IPS-18c (cell line): ENCODE measurements around the gene SH3RF2.
"Not testable (repeated sequence)": the region's sequence is repeated elsewhere in the genome, so short reads cannot be mapped to it uniquely, and the experiment has no call there.

ENCODE experiments used
- H3K4me3 ChIP-seq: 2 replicates; pipeline ENCODE4 v1.7.0; 2013; ENCODE audit warnings: low read depth, mild to moderate bottlenecking, low read length, moderate library complexity; ENCODE audit not compliant: insufficient read depth
- H3K9me3 ChIP-seq: one replicate; pipeline ENCODE4 v1.6.1; 2013; ENCODE audit warnings: mild to moderate bottlenecking, low read length, moderate library complexity; ENCODE audit not compliant: control insufficient read depth, insufficient read depth

SH3RF2 gene

GRCh38 chr5:146009020-146009419 is 72.6 kb downstream of the SH3RF2 start:
- no peak overlapping the region for H3K4me3 ChIP-seq
- no peaks in the 10 kb centered on the region for H3K9me3 ChIP-seq

GRCh38 chr5:146010447-146010846 is 74.1 kb downstream of the SH3RF2 start:
- H3K4me3 ChIP-seq, H3K9me3 ChIP-seq: not testable (repeated sequence)

GRCh38 chr5:146013761-146014160 is 77.4 kb downstream of the SH3RF2 start:
- no peak overlapping the region for H3K4me3 ChIP-seq
- no peaks in the 10 kb centered on the region for H3K9me3 ChIP-seq

GRCh38 chr5:146015001-146015400 is 78.6 kb downstream of the SH3RF2 start:
- H3K9me3 ChIP-seq, result no peaks in the 10 kb centered on the region
- H3K4me3 ChIP-seq, result no peak overlapping the region

- Histone ChIP-seq H3K4me3 (no peak overlapping the region), H3K9me3 (no peaks in the 10 kb centered on the region)
Observed at GRCh38 chr5:146016764-146017484, 80.5 kb downstream of the SH3RF2 start.

DNA sequence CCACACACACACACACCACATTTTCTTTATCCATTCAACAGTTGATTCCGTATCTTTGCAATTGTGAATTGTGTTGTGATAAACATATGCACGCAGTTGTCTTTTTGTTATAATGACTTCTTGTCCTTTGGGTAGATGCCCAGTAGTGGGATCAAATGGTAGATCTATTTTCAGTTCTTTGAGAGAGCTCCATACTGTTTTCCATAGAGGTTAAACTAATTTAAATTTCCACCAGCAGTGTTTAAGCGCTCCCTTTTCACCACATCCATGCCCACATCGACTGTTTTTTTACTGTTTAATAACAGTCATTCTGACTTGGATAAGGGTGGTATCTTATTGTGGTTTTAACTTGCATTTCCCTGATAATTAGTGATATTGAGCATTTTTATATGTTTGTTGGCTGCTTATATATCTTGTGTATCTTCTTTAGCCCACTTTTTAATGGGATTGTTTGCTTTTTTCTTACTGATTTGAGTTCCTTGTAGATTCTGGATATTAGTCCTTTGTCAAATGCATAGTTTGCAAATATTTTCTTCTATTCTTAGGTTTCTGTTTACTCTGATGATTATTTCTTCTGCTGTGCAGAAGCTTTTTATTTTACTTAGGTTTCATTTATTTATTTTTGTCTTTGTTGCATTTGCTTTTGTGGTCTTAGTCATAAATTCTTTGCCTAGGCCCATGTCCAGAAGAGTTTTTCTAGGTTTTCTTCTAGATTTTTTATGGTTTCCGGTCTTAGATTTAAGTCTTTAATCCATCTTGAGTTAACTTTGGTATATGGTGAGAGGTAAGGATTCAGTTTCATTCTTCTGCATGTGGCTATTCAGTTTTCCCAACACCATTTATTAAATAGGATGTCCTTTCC is 82.4 kb downstream of the SH3RF2 start:
- no peak overlapping the region for H3K4me3 ChIP-seq
- H3K9me3 ChIP-seq, result no peaks in the 10 kb centered on the region

DNA sequence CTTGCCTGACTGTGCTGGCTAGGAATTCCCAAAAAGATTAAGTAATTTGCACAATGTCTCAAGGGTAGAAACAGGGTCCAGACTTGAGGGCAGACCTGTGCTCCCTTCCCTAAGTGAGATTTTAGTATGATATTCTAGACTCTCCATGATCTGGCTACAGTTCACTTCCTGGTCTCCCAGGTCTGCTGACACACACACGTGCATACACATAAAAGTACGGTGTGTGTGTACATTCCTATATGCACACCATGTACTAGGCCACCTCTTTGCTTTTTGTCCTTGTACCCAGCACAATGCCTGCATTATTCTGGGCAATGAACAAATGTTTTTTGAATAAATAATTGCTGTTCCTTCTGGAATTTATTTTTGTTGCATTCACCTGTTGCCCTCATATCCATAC is 83.7 kb downstream of the SH3RF2 start:
- no peak overlapping the region for H3K4me3 ChIP-seq

DNA sequence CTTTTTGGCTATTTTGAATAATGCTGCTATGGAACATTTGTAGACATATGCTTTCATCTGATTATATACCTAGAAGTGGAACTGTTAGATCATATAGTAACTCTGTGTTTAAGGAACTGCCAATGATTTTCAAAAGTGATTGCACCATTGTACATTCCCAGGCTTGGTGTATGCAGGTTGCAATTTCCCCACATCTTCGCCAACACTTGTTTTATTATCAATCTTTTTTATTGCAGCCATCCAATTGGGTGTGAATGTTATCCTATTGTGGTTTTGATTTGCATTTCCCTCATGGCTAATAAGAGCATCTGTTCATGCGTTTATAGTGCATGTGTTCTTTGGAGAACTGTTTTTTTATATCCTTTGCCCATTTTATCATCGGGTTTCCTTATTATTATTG is 87.7 kb downstream of the SH3RF2 start:
- Histone ChIP-seq H3K9me3 (no peaks in the 10 kb centered on the region), H3K4me3 (no peak overlapping the region)

More for the DNA sequence above, 83.7 kb downstream of the SH3RF2 start:
- H3K9me3 ChIP-seq, result no peaks in the 10 kb centered on the region

GRCh38 chr5:146025114-146025680 is 88.8 kb downstream of the SH3RF2 start:
- H3K4me3 ChIP-seq, result no peak overlapping the region

GRCh38 chr5:146025681-146026080 is 89.3 kb downstream of the SH3RF2 start:
- no peaks in the 10 kb centered on the region for H3K9me3 ChIP-seq
- H3K4me3 ChIP-seq, result no peak overlapping the region

More at GRCh38 chr5:146025114-146025680, 88.8 kb downstream of the SH3RF2 start:
- no peaks in the 10 kb centered on the region for H3K9me3 ChIP-seq

DNA sequence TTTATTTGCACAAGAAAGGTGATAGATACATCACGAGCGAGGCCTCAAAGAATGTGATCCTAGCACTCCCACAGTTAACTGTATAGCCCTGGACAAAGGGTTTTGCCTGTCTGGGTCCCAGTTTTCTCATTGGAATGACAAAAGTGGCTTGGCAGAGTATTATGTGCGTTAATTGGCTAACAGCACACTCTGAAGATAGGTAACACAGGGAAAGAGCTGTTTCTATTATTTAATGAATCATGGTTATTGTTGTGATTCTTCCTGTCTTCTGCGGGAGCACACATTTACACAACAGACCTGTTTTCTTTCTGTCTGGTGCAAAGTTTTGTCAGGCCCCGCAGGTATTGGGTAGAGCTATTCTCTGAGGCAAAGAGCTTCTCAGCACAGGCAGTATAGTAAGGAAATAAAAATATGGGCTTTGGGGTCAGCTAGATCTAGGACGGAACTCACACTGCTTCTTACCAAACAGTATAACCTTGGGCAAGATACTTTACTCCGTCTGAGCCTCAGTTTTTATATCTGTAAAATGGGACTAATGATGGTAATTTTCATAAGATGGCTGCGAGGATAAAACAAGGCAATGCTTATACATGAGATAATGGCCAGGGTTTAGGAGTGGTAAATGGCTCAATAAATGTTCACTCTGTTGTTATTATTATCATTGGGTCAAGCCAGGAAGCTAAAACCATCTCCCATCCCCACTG is 90.1 kb downstream of the SH3RF2 start:
- no peak overlapping the region; the same call in 1 of the 2 replicates for H3K4me3 ChIP-seq
- no peaks in the 10 kb centered on the region for H3K9me3 ChIP-seq

GRCh38 chr5:146027751-146028150 is 91.4 kb downstream of the SH3RF2 start:
- H3K4me3 ChIP-seq, result no peak overlapping the region
- H3K9me3 ChIP-seq, result no peaks in the 10 kb centered on the region

DNA sequence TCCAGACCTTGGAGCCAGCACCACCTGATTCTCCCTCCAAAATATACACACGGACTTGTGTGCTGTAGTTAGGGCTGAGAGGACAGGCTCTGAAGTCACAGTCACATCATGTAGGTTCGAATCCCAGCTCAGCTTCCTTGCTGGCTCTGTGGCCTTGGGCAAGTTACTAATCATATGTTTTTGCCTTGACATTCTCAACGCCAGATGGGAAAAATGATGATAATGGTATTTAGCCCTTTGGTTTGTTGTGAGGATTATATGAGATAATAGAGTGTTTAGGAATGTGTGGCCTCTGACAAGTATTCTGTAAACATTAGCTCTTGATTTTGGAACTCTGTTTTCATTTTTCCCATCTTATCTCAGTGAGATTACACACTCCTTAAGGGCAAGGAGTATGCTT is 96.5 kb downstream of the SH3RF2 start:
- Histone ChIP-seq H3K9me3 (no peaks in the 10 kb centered on the region), H3K4me3 (no peak overlapping the region)

GRCh38 chr5:146034127-146034526 is 97.7 kb downstream of the SH3RF2 start:
- Histone ChIP-seq H3K4me3 (no peak overlapping the region), H3K9me3 (no peaks in the 10 kb centered on the region)

DNA sequence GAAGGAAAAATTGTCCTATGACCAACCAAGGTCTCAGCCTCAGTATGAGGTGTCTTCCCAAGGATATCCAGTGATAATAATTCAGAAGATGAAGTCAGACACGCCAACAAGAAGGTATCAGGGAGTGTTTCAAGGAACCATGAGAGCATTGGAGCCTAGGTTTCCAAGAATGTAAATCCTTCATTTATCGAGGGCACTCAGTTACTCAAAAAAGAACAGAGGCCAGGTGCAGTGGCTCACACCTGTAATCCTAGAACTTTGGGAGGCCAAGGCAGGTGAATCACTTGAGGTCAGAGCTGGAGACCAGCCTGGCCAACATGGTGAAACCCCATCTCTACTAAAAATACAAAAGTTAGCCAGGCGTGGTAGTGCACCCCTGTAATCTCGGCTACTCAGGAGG is 98.2 kb downstream of the SH3RF2 start:
- H3K4me3 ChIP-seq, result no peak overlapping the region
- no peaks in the 10 kb centered on the region for H3K9me3 ChIP-seq

GRCh38 chr5:146039420-146039819 is 103.0 kb downstream of the SH3RF2 start:
- H3K9me3 ChIP-seq, result no peaks in the 10 kb centered on the region
- no peak overlapping the region for H3K4me3 ChIP-seq

DNA sequence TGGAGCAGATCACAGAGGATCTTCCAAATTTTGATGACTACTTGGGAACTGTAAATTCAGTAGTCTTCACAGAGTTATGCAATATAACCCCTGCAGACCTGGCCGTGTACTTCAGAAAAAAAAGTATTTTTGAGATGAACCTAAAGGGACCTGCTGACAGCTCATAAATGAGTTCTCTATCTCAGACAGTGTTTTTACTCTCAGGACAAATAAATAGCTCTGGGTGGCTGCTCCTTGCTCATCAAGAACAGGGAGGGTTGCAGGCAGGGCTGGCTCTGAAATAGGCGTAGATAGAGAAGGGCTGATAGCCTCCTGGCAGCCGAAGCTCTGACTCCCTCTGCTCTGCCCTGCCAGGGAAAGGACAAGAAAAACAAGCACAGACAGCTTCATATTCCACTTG is 104.1 kb downstream of the SH3RF2 start:
- Histone ChIP-seq H3K4me3 (no peak overlapping the region), H3K9me3 (no peaks in the 10 kb centered on the region)
